A549 (cell line): ENCODE results near the gene KCND3.

Source experiments
- BHLHE40 ChIP-seq: IDR thresholded peaks from 2 replicates; pipeline ENCODE4 v1.6.1; 2012; ENCODE audit warnings: low read depth, low read length, inconsistent platforms
- EP300 ChIP-seq, 2 experiments: fragments of >200 bp; sonication (Bioruptor Twin); formaldehyde crosslinking; IDR thresholded peaks; 2 replicates in 1 of 2; 3 replicates in 1 of 2; pipeline ENCODE4 v1.6.1; 2016 to 2017
- MAZ ChIP-seq: fragments of 150-350 bp; IDR thresholded peaks from 2 replicates; pipeline ENCODE4 v1.6.1; 2014; ENCODE audit warnings: antibody characterized with exemption, low read depth, low read length, borderline replicate concordance
- MYC ChIP-seq: IDR thresholded peaks from 2 replicates; pipeline ENCODE4 v1.6.1; 2012; ENCODE audit warnings: mild to moderate bottlenecking, inconsistent platforms, low read length, improper control_type of control experiment, borderline replicate concordance
- POLR2A ChIP-seq: IDR thresholded peaks from 2 replicates; pipeline ENCODE4 v1.6.1; 2012; ENCODE audit warnings: mild to moderate bottlenecking, low read length
- SMC3 ChIP-seq: fragments of >200 bp; sonication (Bioruptor Twin); formaldehyde crosslinking; IDR thresholded peaks from 3 replicates; pipeline ENCODE4 v1.6.1; 2018; ENCODE audit warnings: inconsistent platforms
- TFCP2L1 ChIP-seq: fragments of 250-450 bp; sonication (Bioruptor Pico); IDR thresholded peaks from 2 replicates; pipeline ENCODE4 v1.5.0; 2021; ENCODE audit warnings: mild to moderate bottlenecking
- TF ChIP-seq, protein P1 (sequence below): fragments of >200 bp; sonication (Bioruptor Twin); formaldehyde crosslinking; IDR thresholded peaks from 3 replicates; pipeline ENCODE4 v1.5.1; 2016
- TF ChIP-seq, protein P2 (sequence below): IDR thresholded peaks from 2 replicates; pipeline ENCODE4 v1.6.1; 2012

DNA sequence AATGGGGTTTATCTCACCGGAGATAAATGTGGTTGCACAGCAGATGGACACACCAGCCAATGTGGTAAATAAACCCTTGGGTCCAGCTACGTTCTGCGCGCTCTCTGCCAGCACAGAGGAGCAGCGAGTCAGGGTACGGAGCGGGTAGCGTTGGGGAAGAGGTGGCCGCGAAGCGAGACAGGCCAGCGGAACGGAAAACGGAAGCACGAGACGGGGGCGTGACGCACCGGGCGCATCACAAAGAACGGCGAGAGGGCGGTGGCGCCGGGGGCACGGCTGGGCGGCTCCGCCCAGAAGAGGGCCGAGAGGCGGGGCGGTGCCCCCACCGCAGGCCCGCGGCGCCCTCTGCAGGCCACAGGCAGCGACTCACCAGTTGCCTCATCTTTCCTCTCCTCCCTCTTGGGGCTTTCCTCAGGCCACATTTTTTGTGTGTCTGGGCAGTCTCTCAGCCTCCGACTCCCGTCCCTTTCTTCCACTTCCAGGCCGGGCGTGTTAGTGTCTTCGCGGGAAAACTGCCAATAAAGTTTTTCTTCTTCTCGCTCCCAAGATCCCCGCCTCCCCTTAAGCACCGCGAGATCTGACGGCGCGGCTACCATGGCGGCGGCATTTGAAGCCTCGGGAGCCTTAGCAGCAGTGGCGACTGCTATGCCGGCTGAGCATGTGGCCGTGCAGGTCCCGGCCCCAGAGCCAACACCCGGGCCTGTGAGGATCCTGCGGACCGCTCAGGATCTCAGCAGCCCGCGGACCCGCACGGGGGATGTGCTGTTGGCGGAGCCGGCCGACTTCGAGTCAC lies 233.9 kb downstream of the KCND3 start, which contains the start of gene DDX20:
- TF ChIP-seq, protein P1, sequence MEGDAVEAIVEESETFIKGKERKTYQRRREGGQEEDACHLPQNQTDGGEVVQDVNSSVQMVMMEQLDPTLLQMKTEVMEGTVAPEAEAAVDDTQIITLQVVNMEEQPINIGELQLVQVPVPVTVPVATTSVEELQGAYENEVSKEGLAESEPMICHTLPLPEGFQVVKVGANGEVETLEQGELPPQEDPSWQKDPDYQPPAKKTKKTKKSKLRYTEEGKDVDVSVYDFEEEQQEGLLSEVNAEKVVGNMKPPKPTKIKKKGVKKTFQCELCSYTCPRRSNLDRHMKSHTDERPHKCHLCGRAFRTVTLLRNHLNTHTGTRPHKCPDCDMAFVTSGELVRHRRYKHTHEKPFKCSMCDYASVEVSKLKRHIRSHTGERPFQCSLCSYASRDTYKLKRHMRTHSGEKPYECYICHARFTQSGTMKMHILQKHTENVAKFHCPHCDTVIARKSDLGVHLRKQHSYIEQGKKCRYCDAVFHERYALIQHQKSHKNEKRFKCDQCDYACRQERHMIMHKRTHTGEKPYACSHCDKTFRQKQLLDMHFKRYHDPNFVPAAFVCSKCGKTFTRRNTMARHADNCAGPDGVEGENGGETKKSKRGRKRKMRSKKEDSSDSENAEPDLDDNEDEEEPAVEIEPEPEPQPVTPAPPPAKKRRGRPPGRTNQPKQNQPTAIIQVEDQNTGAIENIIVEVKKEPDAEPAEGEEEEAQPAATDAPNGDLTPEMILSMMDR, result peak; percentile 84
- no peak for TF ChIP-seq EP300 (IDR thresholded peaks at IDR 0.05)
- no peak for TF ChIP-seq TFCP2L1
- TF ChIP-seq MYC, result peak; percentile 50; the same call in 1 of the 2 replicates
- TF ChIP-seq BHLHE40, result peak; percentile 19; the same call in 1 of the 2 replicates
- TF ChIP-seq, protein P2, sequence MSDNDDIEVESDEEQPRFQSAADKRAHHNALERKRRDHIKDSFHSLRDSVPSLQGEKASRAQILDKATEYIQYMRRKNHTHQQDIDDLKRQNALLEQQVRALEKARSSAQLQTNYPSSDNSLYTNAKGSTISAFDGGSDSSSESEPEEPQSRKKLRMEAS, result peak; percentile 79
- peak; percentile 72 for TF ChIP-seq POLR2A
- no peak for TF ChIP-seq MAZ
- TF ChIP-seq SMC3, result peak; percentile 57
